GDM1 (cell line): ENCODE data around the gene NAXD.
"Not testable (repeated sequence)": the region's sequence is repeated elsewhere in the genome, so short reads cannot be mapped to it uniquely, and the experiment has no call there.

Experiments used
- DNase-seq: peaks from one replicate; lab custom pipeline; 2025; lab: John Stamatoyannopoulos, UW

Gene NAXD

DNA sequence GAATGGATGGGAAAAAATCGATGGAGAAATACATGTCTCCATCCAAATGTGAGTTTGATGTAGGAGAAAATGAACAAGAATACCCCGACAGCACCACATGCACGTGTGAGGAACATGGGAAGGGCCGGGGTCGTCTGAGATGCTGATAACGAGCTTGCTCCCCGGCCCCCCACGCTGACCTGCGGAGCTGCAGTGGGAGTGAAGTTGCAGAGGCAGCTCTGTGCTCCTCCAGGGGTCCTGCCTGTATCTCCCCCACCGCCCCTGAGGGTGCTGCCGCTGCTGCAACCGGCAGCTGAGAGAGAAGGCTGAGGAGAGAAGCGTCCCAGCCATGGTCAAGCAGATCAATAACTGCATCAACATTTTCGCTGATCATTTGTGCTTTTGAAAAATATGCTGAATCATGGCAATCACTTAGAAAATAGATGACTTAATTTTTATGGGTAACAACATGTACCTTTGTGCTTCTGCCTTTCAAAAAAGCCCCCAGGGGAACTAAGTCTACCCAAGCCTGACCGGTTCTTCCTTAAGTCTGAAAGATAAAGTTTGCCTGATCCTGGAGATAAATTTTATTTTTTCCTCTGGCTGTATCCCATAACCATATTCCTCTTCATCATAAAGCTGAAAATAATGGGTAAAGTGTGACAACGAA, 18.2 kb upstream of the NAXD start:
- no peak for DNase-seq

DNA sequence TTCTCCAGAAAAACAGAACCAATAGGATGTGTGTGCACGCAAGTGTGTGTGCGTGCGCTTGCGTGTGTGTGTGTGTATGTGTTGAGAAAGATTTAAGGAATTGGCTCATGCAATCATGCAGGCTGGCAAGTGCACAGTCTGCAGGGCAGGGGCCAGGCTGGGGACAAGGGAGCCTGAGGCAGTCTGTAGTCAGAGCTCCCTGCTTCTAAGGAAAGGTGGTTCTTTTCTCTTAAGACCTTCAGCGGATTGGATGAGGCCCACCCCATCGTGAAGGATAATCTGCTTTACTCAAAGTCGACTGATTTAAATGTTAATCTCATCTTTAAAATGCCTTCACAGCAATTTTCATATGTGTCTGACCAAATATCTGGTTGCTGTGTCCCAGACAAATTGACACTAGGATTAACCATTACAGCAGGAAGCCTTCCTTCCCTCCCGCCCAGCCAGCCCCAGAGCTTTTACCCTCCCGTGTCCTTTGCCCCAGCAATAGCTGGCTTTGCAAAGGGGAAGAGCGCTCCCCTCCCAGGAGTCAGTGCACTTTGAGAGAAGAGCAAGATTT, 15.0 kb upstream of the NAXD start:
- DNase-seq, result no peak

DNA sequence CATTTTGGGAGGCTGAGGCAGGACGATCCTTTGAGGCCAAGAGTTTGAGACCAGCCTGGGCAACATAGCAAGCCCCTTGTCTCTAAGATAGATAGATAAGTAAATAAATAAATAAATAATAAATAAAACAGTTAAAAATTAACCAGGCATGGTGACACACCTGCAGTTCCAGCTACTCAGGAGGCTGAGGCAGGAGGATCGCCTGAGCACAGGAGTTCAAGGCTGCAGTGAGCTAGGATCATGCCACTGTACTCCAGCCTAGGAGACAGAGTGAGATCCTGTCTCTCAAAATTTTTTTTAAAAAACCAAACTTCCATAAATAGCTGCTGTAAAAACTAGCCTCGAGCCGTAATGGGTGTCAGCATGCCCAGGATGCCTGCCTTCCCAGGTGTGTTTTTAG, 14.4 kb upstream of the NAXD start:
- DNase-seq, result no peak

DNA sequence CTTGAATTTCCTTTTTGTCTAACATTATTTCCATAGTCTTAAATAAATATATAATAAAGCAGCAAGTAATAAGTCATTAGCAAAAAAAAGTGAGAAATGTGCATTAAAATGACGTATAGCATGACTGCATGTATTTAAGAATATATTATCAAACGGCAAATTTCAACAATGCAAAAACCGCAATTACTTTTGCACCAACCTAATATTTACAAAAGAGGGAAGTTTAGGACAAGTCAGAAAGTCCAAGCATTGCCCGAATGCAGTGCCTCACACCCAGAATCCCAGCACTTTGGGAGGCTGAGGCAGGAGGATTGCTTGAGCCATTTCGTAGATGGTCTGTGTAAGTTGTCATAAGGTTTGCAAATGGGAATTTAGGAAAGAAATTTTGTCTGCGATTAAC, 10.2 kb upstream of the NAXD start:
- DNase-seq, result no peak

DNA sequence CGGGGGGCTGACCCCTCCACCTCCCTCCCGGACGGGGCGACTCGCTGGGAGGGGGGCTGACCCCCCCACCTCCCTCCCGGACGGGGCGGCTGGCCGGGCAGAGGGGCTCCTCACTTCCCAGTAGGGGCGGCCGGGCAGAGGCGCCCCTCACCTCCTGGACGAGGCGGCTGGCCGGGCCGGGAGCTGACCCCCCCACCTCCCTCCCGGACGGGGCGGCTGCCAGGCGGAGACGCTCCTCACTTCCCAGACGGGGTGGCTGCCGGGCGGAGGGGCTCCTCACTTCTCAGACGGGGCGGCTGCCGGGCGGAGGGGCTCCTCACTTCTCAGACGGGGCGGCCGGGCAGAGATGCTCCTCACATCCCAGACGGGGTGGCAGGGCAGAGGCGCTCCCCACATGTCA, 9.1 kb upstream of the NAXD start:
- not testable (repeated sequence) for DNase-seq

DNA sequence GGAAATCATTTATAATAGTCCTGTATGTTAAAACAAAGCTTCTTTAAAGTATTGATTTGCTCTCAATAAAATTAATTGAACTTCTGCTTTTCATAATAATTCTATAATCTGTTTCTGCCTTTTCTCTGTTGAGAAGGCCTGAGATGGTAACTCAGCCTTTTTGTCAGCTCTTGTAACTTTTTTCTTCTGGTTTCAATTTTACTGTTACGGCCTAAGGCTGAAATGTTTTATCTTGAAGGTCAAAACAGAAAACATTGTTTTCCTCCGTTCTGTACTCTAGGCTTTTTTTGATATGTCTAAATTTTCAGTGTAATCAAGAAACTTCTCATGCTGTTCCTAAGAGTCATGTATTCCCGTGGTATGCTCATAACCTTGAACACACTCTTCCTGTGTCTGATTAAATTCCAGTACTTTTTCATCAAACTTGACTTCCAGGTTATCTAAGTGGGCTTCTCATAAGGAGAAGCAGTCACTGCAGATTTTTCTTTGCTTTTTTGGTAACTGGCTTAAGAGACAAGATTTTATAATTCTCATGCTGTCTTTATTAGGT, 7.6 kb upstream of the NAXD start:
- no peak for DNase-seq

DNA sequence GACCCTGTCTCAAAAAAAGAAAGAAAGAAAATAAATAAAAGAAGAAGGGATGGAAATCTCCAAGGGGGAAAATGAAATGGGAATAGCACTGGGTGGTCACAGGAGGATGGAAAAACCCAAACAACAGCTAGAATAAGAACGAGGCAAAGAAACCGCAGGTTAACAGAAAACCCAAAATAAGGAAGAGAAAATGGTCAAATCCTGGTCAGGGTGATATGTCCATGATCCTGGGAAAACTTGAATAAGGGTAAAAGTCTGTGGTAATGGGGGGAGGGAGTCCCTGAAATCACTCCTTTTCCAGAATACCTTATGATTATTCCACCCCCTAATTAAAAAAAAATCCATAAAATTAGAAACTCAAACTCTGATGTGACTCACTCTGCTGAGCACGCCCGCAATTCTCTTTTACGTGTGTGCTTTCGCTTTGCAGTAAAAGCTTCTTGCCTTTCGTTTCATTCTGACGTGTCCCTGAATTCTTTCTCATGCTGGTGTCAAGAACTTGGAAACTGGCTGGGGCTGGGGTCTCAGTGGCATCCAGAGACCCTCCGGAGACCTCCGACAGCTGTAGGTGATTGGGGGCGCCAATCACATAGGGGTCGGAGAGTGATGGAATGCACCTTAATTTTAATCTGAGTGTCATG, 4.3 kb upstream of the NAXD start:
- no peak for DNase-seq

DNA sequence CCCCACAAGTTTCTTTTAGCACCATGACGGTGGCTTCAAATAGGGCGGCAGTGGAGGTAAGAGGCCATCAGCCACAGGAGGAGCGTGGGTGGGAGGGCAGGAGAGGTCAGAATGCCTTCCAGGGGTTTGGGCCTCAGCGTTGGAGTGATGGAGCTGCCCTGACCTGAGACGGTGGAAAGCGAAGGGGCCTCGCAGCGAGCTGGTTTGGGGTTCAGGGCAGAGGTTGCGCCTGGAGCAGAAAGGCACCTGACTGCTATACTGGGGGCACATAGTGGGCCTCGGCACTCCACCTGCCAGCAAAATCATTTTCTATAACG, 382 bp upstream of the NAXD start:
- no peak for DNase-seq

DNA sequence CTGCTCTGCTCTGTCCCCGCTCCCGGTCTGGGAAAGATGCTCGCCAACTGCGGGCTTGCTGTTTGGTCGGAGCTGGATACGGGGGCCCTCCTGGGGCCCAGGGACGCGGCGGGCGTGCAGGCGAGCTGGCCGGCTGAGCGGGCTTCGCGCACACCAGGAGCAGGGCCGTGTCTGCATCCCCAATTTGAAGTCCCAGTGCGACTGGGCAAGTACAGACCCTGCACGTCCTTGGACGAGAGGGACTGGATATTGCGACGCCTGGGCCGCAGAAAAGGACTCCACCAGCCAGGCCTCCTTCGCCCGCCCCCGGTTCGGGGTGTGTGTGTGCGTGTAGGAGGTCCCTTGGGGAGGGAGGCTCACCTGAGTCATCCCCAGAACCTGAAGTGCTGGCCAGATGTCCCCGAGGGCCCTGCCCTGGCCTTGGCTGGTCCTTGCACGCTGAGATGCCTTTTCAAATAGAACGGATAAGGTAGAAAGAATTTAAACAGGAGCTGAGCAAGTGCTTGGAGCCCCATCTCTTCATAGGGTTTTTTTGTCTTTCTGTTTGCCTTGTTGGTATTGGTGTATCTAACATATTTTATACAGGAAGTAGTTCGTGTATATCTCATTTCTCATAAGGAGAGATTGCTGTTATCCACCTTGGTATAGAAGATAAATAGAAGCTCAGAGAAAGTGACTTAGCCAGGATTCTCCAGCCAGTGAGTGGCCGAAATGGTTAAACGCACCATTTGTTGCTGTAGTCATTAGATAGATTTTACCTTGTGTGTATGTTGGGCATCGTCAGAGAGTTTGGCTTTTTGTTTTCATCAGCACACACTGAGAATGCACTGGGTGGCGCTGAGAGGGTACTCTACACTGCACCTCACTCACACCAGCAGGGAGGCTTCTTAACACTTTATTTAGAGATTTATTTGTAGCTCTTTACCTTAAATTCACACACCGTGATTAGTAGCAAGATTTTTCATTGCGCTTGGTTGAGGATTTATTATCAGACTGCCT, 1.1 kb downstream of the NAXD start:
- DNase-seq, result no peak

DNA sequence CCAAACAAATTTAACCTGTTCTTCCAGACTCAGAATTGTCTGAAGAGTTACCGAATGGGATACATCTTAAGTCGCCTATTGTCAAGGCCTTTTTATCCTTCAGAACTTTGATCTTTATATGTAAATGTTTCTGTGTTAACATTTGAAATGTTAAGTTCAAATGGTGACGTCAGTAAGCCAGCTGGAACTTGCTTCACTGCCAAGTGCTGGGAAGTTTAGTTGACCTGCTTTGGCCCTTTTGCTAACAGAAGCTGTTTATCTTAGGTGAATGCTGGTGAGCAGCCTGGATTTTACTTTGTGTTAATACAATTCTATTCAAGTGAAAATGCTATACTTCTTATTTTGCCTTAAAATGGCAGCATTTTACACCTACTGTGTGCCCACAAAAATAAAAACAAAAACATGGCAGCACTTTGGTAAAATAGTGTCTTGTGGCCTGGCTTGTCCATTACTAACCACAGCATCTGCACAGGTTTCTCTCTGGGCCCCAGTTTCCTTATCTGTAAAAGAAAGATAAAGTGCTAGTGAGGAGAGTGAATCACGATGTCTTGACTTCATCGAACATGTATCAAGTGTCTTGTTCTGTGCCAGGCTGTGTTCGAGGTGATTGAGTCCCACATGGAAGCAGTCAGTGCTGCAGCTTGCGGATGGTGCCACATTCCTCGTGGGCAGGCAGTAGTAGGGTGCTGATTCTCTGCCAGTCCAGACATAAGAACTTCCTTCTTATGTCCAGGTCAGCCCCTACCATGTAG, 2.2 kb downstream of the NAXD start:
- no peak for DNase-seq

DNA sequence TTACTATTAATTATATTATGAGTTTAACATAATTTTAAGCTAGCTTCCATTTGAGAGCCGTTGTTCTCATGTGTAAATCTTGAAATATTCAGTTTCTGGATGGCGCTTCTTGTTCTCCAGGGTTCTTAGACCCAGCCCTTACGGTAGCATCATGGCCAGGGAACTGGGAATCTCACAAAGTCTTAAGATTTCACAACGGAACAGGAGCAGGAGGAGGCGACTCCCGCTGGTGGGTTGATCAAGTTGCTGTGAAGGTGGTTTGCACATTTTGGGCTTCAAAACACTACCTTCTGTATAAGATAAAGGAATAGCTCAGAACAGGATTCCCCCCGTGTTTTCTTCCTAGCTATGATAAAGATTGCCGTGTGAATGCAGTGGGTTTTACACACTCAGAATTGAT, 2.8 kb downstream of the NAXD start:
- DNase-seq, result no peak

DNA sequence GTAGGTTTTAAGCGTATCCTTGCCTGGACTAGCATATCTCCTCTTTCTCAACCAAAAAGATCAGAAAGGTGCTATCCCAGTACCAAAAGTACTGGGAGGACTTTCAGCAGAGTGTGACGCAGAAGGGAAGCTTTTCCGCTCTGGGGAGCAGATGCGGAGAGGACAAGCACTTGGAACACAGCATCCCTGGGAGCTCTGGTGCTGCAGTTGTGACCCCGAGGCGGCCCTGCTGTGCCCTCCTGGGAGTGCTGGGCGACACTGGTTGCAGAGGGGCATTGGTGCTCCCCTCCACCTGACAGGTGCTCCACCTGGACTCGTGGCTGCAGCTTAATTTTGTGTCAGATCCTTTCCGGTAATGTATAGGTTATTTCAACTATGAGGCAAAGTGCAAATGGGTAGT, 3.4 kb downstream of the NAXD start:
- no peak for DNase-seq

DNA sequence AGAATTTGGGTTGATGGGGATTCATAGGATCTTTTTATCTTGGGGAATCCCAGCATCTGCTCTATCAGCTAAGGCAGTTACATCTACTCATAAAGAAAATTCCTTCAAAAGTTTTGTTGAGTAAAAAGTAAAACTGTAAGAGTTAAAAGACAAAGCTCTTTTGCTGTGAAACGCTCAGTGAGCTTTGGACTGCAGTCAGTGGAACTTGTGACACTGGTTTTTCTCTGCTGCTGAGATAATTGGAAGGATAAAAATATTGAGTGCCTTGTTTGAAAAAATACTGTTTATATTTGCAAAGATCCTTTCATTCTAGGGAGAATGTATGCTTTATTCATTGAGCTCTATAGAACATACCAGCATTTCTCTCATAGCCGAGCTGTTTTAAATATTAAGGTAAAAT, 5.3 kb downstream of the NAXD start:
- no peak for DNase-seq

DNA sequence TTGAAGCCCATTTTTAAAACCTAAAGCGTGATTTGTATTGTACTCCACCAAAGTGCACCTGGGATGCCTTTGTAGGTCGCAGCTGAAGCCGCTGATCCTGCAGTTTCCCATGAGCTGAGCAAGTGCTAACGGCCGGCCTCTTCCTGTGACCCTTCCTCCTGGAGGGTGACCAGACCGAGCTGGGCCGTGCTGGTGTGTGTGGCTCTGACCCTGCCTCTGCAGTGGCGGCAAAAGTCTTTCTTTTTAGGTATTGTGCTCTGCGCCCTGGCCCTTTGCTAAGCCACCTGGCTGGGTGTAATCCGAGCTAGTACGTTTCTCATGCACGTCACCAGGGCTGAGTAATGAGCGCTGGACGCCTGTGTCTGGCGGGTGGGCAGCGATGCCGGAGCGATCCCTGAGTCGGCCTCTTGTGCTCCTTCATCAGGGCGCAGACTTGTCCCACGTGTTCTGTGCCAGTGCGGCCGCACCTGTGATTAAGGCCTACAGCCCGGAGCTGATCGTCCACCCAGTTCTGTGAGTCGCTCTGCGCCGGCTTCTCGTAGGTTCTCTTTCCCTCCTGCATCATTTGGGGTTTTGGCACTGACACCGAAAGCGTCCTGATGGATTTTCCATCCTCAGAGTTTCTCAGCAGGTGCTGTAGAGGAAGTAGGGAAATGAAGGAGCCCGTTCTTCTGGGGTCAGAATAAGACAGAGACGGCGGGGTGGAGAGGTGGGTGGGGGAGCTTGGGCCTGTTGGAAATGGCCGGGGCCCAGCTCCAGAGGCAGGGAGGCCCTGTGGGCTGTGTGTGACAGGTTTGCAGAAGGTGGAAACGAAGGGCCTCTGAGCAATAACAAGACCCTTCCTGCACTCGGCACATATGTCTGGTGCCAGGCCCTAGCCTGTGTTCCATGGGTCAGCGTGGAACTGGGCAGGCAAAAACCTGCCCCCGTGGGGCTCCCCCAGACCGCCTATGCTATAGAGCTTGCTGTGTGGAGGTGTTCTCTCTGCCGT, 9.7 kb downstream of the NAXD start:
- no peak for DNase-seq

DNA sequence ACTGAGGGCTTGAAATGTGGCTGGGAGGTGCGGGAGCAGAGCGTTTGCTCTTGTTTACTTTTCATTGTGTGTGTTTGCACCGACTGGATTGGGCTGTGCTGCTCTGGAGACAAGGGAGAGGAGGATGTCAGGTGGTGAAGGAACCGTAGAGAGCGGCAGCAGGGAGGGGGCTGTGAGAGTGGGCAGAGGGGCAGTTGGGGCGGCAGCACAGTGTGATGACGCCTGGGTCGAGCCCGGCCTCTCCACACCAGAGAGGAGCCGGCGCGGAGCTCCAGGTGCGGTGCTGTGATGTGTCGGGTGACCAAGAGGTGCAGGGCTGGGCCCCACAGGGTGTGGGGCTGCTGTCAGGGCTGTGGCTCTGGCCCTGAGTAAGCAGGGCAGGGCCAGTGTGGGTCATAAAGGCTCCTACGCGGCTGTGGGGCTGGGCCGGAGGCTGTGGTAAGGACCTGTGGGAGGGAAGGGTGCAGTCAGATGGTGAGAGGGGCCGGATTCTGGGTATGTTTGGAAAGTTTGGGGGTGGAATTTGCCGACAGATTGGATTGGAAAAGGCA, 10.5 kb downstream of the NAXD start:
- DNase-seq, result no peak

DNA sequence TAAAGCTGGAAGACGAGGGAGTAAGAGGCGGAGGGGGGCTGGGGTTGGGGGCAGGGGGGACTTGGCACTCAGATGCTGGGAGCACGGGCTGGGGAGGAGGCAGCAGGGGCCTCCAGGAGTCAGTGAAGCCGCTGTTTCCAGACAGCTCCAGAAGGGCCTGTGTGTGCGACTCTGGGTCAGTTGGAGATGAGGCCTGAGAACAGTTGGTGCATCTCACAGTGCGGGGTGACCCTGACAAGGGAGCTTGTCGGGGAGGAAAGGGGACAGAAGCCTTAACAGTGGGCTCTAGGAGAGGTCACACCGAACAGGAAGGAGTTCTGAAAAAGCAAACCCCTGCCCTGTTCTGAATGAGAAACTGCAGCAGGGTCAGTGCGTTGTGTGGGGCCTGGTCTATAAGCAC, 11.2 kb downstream of the NAXD start:
- DNase-seq, result no peak

DNA sequence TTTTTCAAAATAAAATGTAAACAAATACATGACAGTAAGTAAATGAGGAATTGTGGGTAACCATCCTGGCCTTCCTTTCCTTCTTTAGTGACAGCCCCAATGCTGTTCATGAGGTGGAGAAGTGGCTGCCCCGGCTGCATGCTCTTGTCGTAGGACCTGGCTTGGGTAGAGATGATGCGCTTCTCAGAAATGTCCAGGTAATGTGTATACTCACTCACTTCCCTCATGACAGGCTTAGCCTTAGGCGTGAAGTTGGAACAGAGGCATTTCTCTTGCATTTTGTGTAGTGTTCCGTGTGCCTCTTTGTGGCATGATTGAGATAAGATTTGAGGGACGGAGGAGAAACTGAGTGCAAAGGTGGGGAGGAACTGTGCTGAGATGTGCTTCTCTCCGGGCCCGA, 12.0 kb downstream of the NAXD start:
- no peak for DNase-seq

DNA sequence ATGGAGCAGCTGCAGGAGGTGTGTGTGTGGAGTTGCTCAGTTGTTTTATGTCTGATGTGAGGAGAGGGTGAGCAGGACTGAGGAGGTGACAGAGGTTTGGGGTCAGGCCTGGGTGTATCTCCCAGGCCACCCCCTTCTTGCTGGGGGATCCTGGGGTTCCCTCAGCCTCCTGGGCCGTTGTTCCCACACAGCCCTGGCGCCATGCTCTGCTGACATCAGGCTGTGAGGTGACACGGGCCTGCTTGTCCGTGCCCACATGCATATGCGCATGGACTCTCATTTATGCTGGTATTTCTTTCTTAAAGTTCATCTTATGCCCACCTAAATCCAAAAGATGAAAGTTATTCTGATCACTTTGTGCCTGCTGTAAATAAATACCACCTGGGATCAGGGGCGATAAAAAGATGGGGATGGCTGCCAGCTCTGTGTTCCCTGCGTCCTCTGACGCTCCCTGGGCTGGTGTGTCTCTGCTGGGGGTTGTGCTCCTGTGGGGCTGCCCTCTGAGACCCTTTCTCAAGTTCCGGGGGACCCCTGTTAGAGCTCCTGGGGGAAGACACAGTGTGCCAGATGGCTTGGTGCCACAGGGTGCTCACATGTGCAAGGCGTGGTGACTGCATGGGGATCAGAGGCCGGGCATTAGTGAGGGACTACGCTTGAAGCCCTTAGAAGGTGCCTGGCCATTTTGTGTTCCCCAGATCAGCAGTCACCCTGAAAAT, 12.6 kb downstream of the NAXD start:
- no peak for DNase-seq

DNA sequence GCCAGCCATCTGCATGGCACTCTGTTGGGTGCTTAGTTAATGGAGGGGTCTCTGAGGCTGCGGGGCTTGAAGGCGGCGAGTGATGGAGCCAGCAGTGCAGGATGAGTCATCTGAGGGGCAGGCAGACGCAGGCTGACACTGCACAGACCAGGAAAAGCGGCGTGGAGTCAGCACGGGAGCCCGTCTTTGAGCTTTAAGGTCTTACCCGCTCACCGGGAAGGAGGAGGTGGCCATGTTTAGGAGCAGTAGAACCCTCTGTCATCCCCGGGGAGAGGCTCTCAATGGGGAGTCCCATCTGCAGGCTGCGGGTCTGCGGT, 13.1 kb downstream of the NAXD start:
- DNase-seq, result no peak
